HL-60 (cell line): ENCODE data around the gene ALG10B.

Source experiments
- REST ChIP-seq: IDR thresholded peaks from 2 replicates; pipeline ENCODE4 v1.6.1; 2012; ENCODE audit warnings: low read depth; ENCODE audit not compliant: insufficient replicate concordance
- TF ChIP-seq, protein P1 (sequence below): IDR thresholded peaks from one replicate; pipeline ENCODE4 v1.5.1; 2011; ENCODE audit warnings: low read length, control low read depth, inconsistent platforms; ENCODE audit not compliant: insufficient read depth

DNA sequence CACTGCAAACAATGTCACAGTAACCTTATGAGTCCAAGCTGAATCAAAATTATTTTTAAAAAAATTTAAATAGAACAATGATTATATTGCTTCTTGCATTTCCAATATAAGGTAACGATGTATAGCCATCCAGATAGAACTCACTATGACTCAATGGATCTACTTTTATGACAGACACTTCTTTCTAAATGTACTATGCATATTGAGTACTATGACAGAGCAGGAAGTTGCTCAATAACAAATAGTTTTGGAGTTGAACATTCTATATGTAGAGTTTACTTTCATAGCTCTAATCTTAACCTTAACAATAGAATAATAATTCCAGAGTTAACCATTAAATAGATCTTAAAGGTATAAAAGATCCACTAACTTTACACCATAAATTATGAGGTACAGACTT is 46.7 kb upstream of the ALG10B start:
- TF ChIP-seq REST, result no peak
- TF ChIP-seq, protein P1, sequence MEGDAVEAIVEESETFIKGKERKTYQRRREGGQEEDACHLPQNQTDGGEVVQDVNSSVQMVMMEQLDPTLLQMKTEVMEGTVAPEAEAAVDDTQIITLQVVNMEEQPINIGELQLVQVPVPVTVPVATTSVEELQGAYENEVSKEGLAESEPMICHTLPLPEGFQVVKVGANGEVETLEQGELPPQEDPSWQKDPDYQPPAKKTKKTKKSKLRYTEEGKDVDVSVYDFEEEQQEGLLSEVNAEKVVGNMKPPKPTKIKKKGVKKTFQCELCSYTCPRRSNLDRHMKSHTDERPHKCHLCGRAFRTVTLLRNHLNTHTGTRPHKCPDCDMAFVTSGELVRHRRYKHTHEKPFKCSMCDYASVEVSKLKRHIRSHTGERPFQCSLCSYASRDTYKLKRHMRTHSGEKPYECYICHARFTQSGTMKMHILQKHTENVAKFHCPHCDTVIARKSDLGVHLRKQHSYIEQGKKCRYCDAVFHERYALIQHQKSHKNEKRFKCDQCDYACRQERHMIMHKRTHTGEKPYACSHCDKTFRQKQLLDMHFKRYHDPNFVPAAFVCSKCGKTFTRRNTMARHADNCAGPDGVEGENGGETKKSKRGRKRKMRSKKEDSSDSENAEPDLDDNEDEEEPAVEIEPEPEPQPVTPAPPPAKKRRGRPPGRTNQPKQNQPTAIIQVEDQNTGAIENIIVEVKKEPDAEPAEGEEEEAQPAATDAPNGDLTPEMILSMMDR, result no peak
